Astrocyte (in vitro differentiated cells and primary cell): Measurements from ENCODE around the gene PTPRN2. TPM values are rescaled to one million over a fixed set of nuclear protein-coding genes. Genes with fewer than 3 reads are reported as not detected.

ENCODE experiments used
- DNase-seq: peaks from one replicate; pipeline ENCODE4 v3.0.0-alpha.2; 2010; ENCODE audit warnings: low read depth
- FAIRE-seq: peaks from 2 replicates; lab custom pipeline; 2011; peaks lifted over from hg19 to GRCh38; lab: Jason Lieb, UNC
- H2AFZ ChIP-seq: 2 replicates; pipeline ENCODE4 v1.6.0; 2012; ENCODE audit warnings: low read depth, low read length, inconsistent platforms
- H3K27ac ChIP-seq: 2 replicates; pipeline ENCODE4 v1.5.1; 2011; ENCODE audit warnings: low read depth, low read length, inconsistent platforms
- H3K27me3 ChIP-seq: 2 replicates; pipeline ENCODE4 v1.6.0; 2011; ENCODE audit warnings: low read length, inconsistent platforms; ENCODE audit not compliant: insufficient read depth
- H3K36me3 ChIP-seq: 2 replicates; pipeline ENCODE4 v1.5.1; 2011; ENCODE audit warnings: low read length, inconsistent platforms; ENCODE audit not compliant: insufficient read depth
- H3K4me1 ChIP-seq: 2 replicates; pipeline ENCODE4 v1.5.1; 2011; ENCODE audit warnings: low read length, inconsistent platforms; ENCODE audit not compliant: insufficient read depth
- H3K4me2 ChIP-seq: 2 replicates; pipeline ENCODE4 v1.6.0; 2012; ENCODE audit warnings: low read length, inconsistent platforms
- H3K4me3 ChIP-seq: 2 replicates; pipeline ENCODE4 v1.5.1; 2011; ENCODE audit warnings: low read depth, mild to moderate bottlenecking, low read length, inconsistent platforms; ENCODE audit not compliant: insufficient read depth
- H3K79me2 ChIP-seq: 2 replicates; pipeline ENCODE4 v1.6.0; 2012; ENCODE audit warnings: mild to moderate bottlenecking, low read length, inconsistent platforms; ENCODE audit not compliant: insufficient read depth
- H3K9ac ChIP-seq: 2 replicates; pipeline ENCODE4 v1.6.0; 2012; ENCODE audit warnings: mild to moderate bottlenecking, low read length, inconsistent platforms
- H3K9me3 ChIP-seq: 2 replicates; pipeline ENCODE4 v1.5.1; 2012; ENCODE audit warnings: low read depth, mild to moderate bottlenecking, low read length, inconsistent platforms; ENCODE audit not compliant: insufficient read depth
- H4K20me1 ChIP-seq: 2 replicates; pipeline ENCODE4 v1.6.0; 2012; ENCODE audit warnings: low read length, inconsistent platforms; ENCODE audit not compliant: insufficient read depth
- H3K27ac Mint-ChIP-seq: one replicate; pipeline ENCODE4 v1.8.0; 2021; ENCODE audit warnings: mild to moderate bottlenecking, mixed read lengths; ENCODE audit not compliant: unreplicated experiment
- H3K27me3 Mint-ChIP-seq: one replicate; pipeline ENCODE4 v1.8.0; 2021; ENCODE audit warnings: low read depth, mixed read lengths; ENCODE audit not compliant: unreplicated experiment
- H3K36me3 Mint-ChIP-seq: one replicate; pipeline ENCODE4 v1.8.0; 2021; ENCODE audit warnings: low read depth, mixed read lengths; ENCODE audit not compliant: unreplicated experiment
- H3K4me1 Mint-ChIP-seq: one replicate; pipeline ENCODE4 v1.8.0; 2021; ENCODE audit warnings: low read depth, mixed read lengths; ENCODE audit not compliant: unreplicated experiment
- H3K4me3 Mint-ChIP-seq: one replicate; pipeline ENCODE4 v1.8.0; 2021; ENCODE audit warnings: mild to moderate bottlenecking, moderate library complexity, mixed read lengths; ENCODE audit not compliant: unreplicated experiment
- H3K9me3 Mint-ChIP-seq: one replicate; pipeline ENCODE4 v1.8.0; 2021; ENCODE audit warnings: mild to moderate bottlenecking, mixed read lengths; ENCODE audit not compliant: unreplicated experiment
- CTCF ChIP-seq: IDR thresholded peaks from 2 replicates; pipeline ENCODE4 v1.5.1; 2011; ENCODE audit warnings: low read depth, mild to moderate bottlenecking, inconsistent platforms, low read length, moderate library complexity; ENCODE audit not compliant: insufficient read depth
- EZH2 ChIP-seq: IDR thresholded peaks from 2 replicates; pipeline ENCODE4 v1.6.1; 2012; ENCODE audit warnings: mild to moderate bottlenecking, low read length, inconsistent platforms; ENCODE audit not compliant: insufficient read depth
- total RNA-seq: library from RNA; stranded (reverse); gene quantifications from 2 replicates; pipeline ENCODE4 v1.2.1, GENCODE V29; 2021

The PTPRN2 gene
- total RNA-seq, 1 donor from 2014 or later: 0.09 TPM

- Mint-ChIP-seq H3K27me3 (peaks cover 3% of the 10 kb centered on the region), H3K27ac (no peak overlapping the region), H3K36me3 (no peaks in the 10 kb centered on the region), H3K4me1 (no peaks in the 10 kb centered on the region), H3K4me3 (no peak overlapping the region), H3K9me3 (peaks cover 9% of the 10 kb centered on the region)
- no peaks in the 10 kb centered on the region for H4K20me1 ChIP-seq
- H3K4me1 ChIP-seq: no peaks in the 10 kb centered on the region
- H2AFZ ChIP-seq: no peak overlapping the region
- H3K36me3 ChIP-seq: no peaks in the 10 kb centered on the region
- no peak overlapping the region for H3K4me3 ChIP-seq
- peaks cover 18% of the 10 kb centered on the region for H3K9me3 ChIP-seq
- no peak overlapping the region for H3K9ac ChIP-seq
- no peaks in the 10 kb centered on the region for H3K79me2 ChIP-seq
- no peaks in the 10 kb centered on the region for H3K27me3 ChIP-seq
- TF ChIP-seq EZH2 (no peak), CTCF (no peak)
- no peak overlapping the region for H3K27ac ChIP-seq
- DNase-seq: no peak
- FAIRE-seq: no peak
- no peak overlapping the region for H3K4me2 ChIP-seq
Measured at GRCh38 chr7:158443014-158443687, 144.5 kb downstream of the PTPRN2 start.

- peaks cover 9% of the 10 kb centered on the region for H3K9me3 Mint-ChIP-seq
- H3K9me3 ChIP-seq: peaks cover 18% of the 10 kb centered on the region
- H3K27ac Mint-ChIP-seq: no peak overlapping the region
- peaks cover 3% of the 10 kb centered on the region for H3K27me3 Mint-ChIP-seq
- no peaks in the 10 kb centered on the region for H3K4me1 ChIP-seq
- no peak overlapping the region for H3K4me2 ChIP-seq
- H3K4me3 ChIP-seq: no peak overlapping the region
- H2AFZ ChIP-seq: no peak overlapping the region
- no peak for FAIRE-seq
- no peaks in the 10 kb centered on the region for H3K4me1 Mint-ChIP-seq
- no peaks in the 10 kb centered on the region for H3K36me3 Mint-ChIP-seq
- H3K27me3 ChIP-seq: no peaks in the 10 kb centered on the region
- TF ChIP-seq EZH2 (no peak), CTCF (no peak)
- no peaks in the 10 kb centered on the region for H3K79me2 ChIP-seq
- no peaks in the 10 kb centered on the region for H4K20me1 ChIP-seq
- no peak overlapping the region for H3K27ac ChIP-seq
- H3K4me3 Mint-ChIP-seq: no peak overlapping the region
- H3K9ac ChIP-seq: no peak overlapping the region
- DNase-seq: no peak
- no peaks in the 10 kb centered on the region for H3K36me3 ChIP-seq
Measured at GRCh38 chr7:158442260-158442659, 145.4 kb downstream of the PTPRN2 start.

GRCh38 chr7:158439035-158439434 lies 148.6 kb downstream of the PTPRN2 start:
- Histone ChIP-seq H3K79me2 (no peaks in the 10 kb centered on the region), H3K4me3 (no peak overlapping the region), H3K4me2 (no peak overlapping the region), H4K20me1 (no peaks in the 10 kb centered on the region), H3K27ac (no peak overlapping the region), H3K27me3 (no peaks in the 10 kb centered on the region), H3K9ac (no peak overlapping the region), H2AFZ (no peak overlapping the region), H3K9me3 (peaks cover 15% of the 10 kb centered on the region), H3K4me1 (no peaks in the 10 kb centered on the region), H3K36me3 (no peaks in the 10 kb centered on the region)
- FAIRE-seq (no peak), DNase-seq (no peak)
- H3K4me1 Mint-ChIP-seq: no peaks in the 10 kb centered on the region
- no peak overlapping the region for H3K27ac Mint-ChIP-seq
- no peaks in the 10 kb centered on the region for H3K27me3 Mint-ChIP-seq
- peaks cover 9% of the 10 kb centered on the region for H3K9me3 Mint-ChIP-seq
- TF ChIP-seq EZH2: no peak
- TF ChIP-seq CTCF: no peak
- H3K36me3 Mint-ChIP-seq: no peaks in the 10 kb centered on the region
- H3K4me3 Mint-ChIP-seq: no peak overlapping the region
